HepG2 (cell line): ENCODE results near the gene SLC9C2.

Experiments
- GABPA ChIP-seq, 2 experiments: IDR thresholded peaks; 2 replicates each; pipeline ENCODE4 v1.6.1; 2011 to 2016; ENCODE audit warnings: low read depth in 2 of 2, low read length in 1 of 2, missing biosample characterization in 1 of 2, missing genetic modification characterization in 1 of 2
- MAFG ChIP-seq: sonication (generic); formaldehyde crosslinking; IDR thresholded peaks from 2 replicates; pipeline ENCODE4 v1.5.1; 2020; ENCODE audit warnings: mild to moderate bottlenecking, missing genetic modification reagents
- SYNCRIP ChIP-seq: fragments of 200-400 bp; formaldehyde crosslinking; IDR thresholded peaks from 2 replicates; pipeline ENCODE4 v1.6.1; 2018; ENCODE audit warnings: mild to moderate bottlenecking, low read depth, low read length; ENCODE audit not compliant: insufficient read depth
- ZNF709 ChIP-seq: sonication (generic); formaldehyde crosslinking; IDR thresholded peaks from 2 replicates; pipeline ENCODE4 v1.5.0; 2020; ENCODE audit warnings: mild to moderate bottlenecking, missing genetic modification reagents
- TF ChIP-seq, protein P1 (sequence below): IDR thresholded peaks from 2 replicates; pipeline ENCODE4 v1.6.1; 2012; ENCODE audit warnings: inconsistent platforms

DNA sequence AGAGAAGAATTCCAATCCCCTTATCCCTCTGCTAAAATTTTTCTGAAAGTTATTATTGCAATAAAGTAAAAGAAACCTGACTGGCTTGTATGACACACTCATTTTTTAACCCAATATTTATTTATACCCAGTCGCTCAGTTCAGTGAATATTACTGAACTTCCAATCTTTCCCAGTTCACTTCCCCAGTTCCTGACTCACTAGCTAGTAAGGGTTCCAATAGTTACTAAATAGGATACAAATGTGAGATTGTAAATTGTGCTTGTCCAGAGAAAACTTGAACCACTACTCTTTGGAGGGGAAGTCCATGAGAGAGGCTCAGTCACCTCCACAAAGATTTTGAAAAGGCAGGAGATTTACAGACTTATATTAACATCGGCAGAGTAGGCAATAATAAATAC, 94.3 kb downstream of the SLC9C2 start:
- TF ChIP-seq ZNF709 (CRISPR knock-in tag) (no peak), MAFG (CRISPR knock-in tag) (no peak), GABPA (IDR thresholded peaks at IDR 0.05; ENCODE audit: low read depth, low read length) (no peak), GABPA (CRISPR knock-in tag; IDR thresholded peaks at IDR 0.05; ENCODE audit: low read depth) (no peak), SYNCRIP (no peak)
- TF ChIP-seq, protein P1, sequence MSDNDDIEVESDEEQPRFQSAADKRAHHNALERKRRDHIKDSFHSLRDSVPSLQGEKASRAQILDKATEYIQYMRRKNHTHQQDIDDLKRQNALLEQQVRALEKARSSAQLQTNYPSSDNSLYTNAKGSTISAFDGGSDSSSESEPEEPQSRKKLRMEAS: no peak
